ENCODE data around the gene OR10A4. TPM values are rescaled to one million over a fixed set of nuclear protein-coding genes. Genes with fewer than 3 reads are reported as not detected.

The OR10A4 gene
- total and polyA plus RNA-seq, 2 of the 4 experiments (the other 2 are of a cell fraction): not detected

DNA sequence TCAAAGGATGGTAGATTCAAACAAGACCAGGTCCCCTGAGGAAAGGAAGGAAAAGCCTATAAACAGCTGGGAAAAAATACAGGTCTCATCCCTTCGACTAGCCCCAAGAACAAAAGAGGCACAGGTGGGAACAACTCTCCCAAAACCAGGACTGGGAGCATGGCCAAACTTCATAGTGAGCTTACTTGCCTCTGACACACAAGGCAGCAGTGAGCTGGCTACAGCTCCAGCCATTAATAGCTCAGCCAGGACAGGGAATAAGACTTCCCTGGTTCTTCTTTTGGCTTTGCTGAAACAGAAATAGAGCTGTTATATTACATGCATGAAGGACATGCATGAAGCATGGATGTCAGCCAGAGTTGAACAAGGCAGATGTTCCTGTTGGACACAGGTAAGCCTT lies 13.5 kb upstream of the OR10A4 start, which contains the start of gene OR10A2:
Gene OR10A2, plus strand, starts transcription at position 97 of the 400 bp plus-strand sequence. CDS start 6,698 bp downstream, outside the sequence.
- Histone ChIP-seq H2BK20ac (ENCODE audit: low read depth, low read length) (no peak within 1 kb of the TSS), H3K4me1 (ENCODE audit: control insufficient read depth, insufficient read depth, low read length) (no peaks in the 10 kb centered on the region), H3K4ac (ENCODE audit: low read depth, low read length) (no peak within 1 kb of the TSS), H2AK9ac (replicated peaks; ENCODE audit: low read depth, low read length, poor library complexity) (no peak within 1 kb of the TSS), H3K9me3 (ENCODE audit: control insufficient read depth, insufficient read depth, low read length) (no peaks in the 10 kb centered on the region), H4K20me1 (ENCODE audit: insufficient read depth, low read length) (no peaks in the 10 kb centered on the region), H2AK5ac (ENCODE audit: low read depth, low read length) (no peak within 1 kb of the TSS), H3K27me3 (ENCODE audit: control insufficient read depth, insufficient read depth, low read length) (no peaks in the 10 kb centered on the region), H3K4me2 (ENCODE audit: low read depth, low read length) (no peak within 1 kb of the TSS), H3K9me1 (ENCODE audit: insufficient read depth, low read length) (no peaks in the 10 kb centered on the region), H3K56ac (ENCODE audit: extremely low read depth, insufficient read depth, low read length) (no peak within 1 kb of the TSS), H4K5ac (ENCODE audit: low read depth, low read length) (no peak within 1 kb of the TSS), H3K79me1 (ENCODE audit: low read depth in 1 of 2, low read length in 2 of 2) (no peaks in the 10 kb centered on the region), H4K8ac (ENCODE audit: low read depth in 2 of 2, low read length in 2 of 2) (no peak within 1 kb of the TSS), H2BK120ac (ENCODE audit: low read depth, low read length) (no peak within 1 kb of the TSS), H2BK15ac (ENCODE audit: low read depth, low read length) (no peak within 1 kb of the TSS), H2BK5ac (ENCODE audit: low read depth, low read length, poor library complexity, severe bottlenecking) (no peak within 1 kb of the TSS), H3K18ac (ENCODE audit: low read depth, low read length) (no peak within 1 kb of the TSS), H4K91ac (ENCODE audit: insufficient read depth, low read depth, low read length) (no peak within 1 kb of the TSS), H3K4me3 (ENCODE audit: insufficient read depth, low read depth, low read length) (no peak within 1 kb of the TSS), H3K9ac (ENCODE audit: low read depth, low read length) (no peak within 1 kb of the TSS), H3K23ac (ENCODE audit: low read depth, low read length) (no peak within 1 kb of the TSS), H3K14ac (replicated peaks; ENCODE audit: low read depth, low read length) (no peak within 1 kb of the TSS), H2AFZ (replicated peaks; ENCODE audit: low read length, poor library complexity) (no peak within 1 kb of the TSS), H3K27ac (ENCODE audit: insufficient read depth, low read length) (no peak within 1 kb of the TSS), H3K36me3 (ENCODE audit: control insufficient read depth, insufficient read depth, low read length) (no peaks in the 10 kb centered on the region)
- TF ChIP-seq CHD1 (IDR thresholded peaks at IDR 0.05; ENCODE audit: low read depth, low read length) (no peak), SMC3 (IDR thresholded peaks at IDR 0.05; ENCODE audit: low read depth, low read length) (no peak), BHLHE40 (IDR thresholded peaks at IDR 0.05; ENCODE audit: low read depth, low read length) (no peak), MAZ (IDR thresholded peaks at IDR 0.05; ENCODE audit: borderline replicate concordance, low read depth, low read length) (no peak), CEBPB (IDR thresholded peaks at IDR 0.05; ENCODE audit: low read depth, low read length) (no peak), RAD21 (IDR thresholded peaks at IDR 0.05; ENCODE audit: low read length) (no peak), FOS (IDR thresholded peaks at IDR 0.05; ENCODE audit: low read depth, low read length) (no peak), MXI1 (IDR thresholded peaks at IDR 0.05; ENCODE audit: borderline replicate concordance, low read depth, low read length) (no peak), MAFK (IDR thresholded peaks at IDR 0.05; ENCODE audit: low read depth, low read length) (no peak), POLR2A (IDR thresholded peaks at IDR 0.05; ENCODE audit: low read depth, low read length) (no peak), RFX5 (IDR thresholded peaks at IDR 0.05; ENCODE audit: low read depth, low read length) (no peak), NFE2L2 (IDR thresholded peaks at IDR 0.05; ENCODE audit: low read depth, low read length) (no peak), RCOR1 (IDR thresholded peaks at IDR 0.05; ENCODE audit: insufficient replicate concordance, low read length) (no peak)
- TF ChIP-seq, protein P1, sequence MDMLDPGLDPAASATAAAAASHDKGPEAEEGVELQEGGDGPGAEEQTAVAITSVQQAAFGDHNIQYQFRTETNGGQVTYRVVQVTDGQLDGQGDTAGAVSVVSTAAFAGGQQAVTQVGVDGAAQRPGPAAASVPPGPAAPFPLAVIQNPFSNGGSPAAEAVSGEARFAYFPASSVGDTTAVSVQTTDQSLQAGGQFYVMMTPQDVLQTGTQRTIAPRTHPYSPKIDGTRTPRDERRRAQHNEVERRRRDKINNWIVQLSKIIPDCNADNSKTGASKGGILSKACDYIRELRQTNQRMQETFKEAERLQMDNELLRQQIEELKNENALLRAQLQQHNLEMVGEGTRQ (IDR thresholded peaks at IDR 0.05; ENCODE audit: low read depth, low read length): no peak
- TF ChIP-seq, protein P2, sequence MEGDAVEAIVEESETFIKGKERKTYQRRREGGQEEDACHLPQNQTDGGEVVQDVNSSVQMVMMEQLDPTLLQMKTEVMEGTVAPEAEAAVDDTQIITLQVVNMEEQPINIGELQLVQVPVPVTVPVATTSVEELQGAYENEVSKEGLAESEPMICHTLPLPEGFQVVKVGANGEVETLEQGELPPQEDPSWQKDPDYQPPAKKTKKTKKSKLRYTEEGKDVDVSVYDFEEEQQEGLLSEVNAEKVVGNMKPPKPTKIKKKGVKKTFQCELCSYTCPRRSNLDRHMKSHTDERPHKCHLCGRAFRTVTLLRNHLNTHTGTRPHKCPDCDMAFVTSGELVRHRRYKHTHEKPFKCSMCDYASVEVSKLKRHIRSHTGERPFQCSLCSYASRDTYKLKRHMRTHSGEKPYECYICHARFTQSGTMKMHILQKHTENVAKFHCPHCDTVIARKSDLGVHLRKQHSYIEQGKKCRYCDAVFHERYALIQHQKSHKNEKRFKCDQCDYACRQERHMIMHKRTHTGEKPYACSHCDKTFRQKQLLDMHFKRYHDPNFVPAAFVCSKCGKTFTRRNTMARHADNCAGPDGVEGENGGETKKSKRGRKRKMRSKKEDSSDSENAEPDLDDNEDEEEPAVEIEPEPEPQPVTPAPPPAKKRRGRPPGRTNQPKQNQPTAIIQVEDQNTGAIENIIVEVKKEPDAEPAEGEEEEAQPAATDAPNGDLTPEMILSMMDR (conservative IDR thresholded peaks at IDR 0.05; ENCODE audit: low read depth, low read length): no peak
- TF ChIP-seq, protein P3, sequence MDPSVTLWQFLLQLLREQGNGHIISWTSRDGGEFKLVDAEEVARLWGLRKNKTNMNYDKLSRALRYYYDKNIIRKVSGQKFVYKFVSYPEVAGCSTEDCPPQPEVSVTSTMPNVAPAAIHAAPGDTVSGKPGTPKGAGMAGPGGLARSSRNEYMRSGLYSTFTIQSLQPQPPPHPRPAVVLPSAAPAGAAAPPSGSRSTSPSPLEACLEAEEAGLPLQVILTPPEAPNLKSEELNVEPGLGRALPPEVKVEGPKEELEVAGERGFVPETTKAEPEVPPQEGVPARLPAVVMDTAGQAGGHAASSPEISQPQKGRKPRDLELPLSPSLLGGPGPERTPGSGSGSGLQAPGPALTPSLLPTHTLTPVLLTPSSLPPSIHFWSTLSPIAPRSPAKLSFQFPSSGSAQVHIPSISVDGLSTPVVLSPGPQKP (IDR thresholded peaks at IDR 0.05; ENCODE audit: borderline replicate concordance, low read depth, low read length): no peak
- no TSS peak for BruUV-seq (replicated peaks)
- dilution Hi-C loops (cut with HindIII; ENCODE audit: low sequenced_read_pairs, unreplicated experiment): no loop called here
- no CpG with 5 or more reads among the region's 1 CpG for WGBS, 2 experiments (ENCODE audit: extremely low coverage in 2 of 2, insufficient read length in 1 of 2)
- POLR2A ChIA-PET (ENCODE audit: unreplicated experiment): no interaction called here
- CTCF ChIA-PET: interaction anchor here (0.6 kb wide), 2 partner anchors 748 to 1738 kb away, joined by 3 read pairs; no protein-coding TSS in a partner anchor
- ATAC-seq (ENCODE audit: low read depth) (no peak), DNase-seq (peak; percentile 10)
- in situ Hi-C loops (cut with MboI; ENCODE audit: low sequenced_read_pairs): no loop called here
- intact Hi-C loops (cut with micrococcal nuclease): no loop called here

All from IMR-90 (cell line).